Activated CD4-positive, alpha-beta T cell treated with anti-CD3 and anti-CD28 coated beads for 1 hour (primary cell): ENCODE measurements around the gene ECPAS.
"Not testable (repeated sequence)": the region's sequence is repeated elsewhere in the genome, so short reads cannot be mapped to it uniquely, and the experiment has no call there.

ENCODE experiments used
- DNase-seq: peaks from one replicate; pipeline ENCODE4 v3.0.0-alpha.2; 2020

The ECPAS gene

DNA sequence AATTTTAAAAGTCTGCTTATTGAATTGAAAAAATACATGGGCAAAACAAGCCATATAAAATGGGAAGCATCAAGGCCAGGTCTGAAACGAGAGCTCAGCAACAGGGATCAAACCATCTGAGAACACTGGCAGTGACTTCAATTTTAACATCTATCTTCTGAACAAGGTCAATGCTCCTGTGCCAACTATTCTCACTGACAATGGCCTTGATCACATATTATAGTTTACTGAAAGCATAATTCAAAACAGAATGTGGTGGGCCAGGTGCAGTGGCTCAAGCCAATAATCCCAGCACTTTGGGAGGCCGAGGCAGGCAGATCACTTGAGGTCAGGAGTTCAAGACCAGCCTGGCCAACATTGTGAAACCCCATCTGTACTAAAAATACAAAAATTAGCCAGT lies 9.0 kb downstream of the ECPAS start:
- no peak for DNase-seq

- no peak for DNase-seq
Observed at GRCh38 chr9:111474385-111474784, 9.8 kb downstream of the ECPAS start.

DNA sequence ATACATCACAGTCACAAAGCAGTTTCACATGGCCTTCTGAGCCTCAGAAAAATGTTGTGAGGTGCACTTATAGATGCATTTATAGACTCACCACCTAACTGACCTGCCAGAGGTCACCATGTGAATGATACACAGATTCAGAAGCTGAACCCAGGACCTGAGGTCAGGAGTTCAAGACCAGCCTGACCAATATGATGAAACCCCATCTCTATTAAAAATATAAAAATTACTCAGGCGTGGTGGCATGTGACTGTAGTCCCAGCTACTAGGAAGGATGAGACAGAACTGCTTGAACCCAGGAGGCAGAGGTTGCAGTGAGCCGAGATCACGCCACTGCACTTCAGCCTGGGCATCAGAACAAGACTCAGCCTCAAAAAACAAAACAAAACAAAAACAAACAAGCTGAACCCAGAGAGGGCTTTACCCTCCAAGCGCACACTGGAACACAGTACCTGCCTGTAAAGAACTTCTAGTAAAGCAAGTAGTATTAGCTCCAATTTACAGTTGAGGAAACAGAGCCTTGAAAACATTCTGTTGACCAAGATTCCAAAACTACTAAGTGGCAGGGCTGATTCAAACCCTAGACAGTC lies 16.3 kb downstream of the ECPAS start:
- no peak for DNase-seq

- no peak for DNase-seq
Observed at GRCh38 chr9:111463048-111463447, 21.1 kb downstream of the ECPAS start.

GRCh38 chr9:111458139-111459009 lies 25.8 kb downstream of the ECPAS start:
- no peak for DNase-seq

DNA sequence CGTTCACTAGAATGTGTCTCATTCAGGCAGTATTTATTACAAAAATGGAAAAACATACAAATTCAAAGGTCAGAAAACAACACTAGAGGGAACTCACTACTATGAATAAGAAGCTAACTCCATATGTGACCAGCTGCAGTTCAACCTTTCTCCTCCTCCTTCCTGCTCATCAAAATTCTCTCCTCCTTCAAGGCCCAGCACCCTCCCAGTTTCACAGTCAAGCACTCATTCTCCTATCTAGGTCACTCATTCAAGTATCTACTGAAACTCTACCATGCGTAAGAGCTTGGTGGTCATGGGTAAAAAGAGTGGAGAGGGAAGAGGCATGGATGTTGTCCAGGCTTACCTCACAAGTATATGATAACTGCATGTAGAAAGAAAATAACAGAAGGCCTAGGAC lies 27.7 kb downstream of the ECPAS start:
- DNase-seq: no peak

DNA sequence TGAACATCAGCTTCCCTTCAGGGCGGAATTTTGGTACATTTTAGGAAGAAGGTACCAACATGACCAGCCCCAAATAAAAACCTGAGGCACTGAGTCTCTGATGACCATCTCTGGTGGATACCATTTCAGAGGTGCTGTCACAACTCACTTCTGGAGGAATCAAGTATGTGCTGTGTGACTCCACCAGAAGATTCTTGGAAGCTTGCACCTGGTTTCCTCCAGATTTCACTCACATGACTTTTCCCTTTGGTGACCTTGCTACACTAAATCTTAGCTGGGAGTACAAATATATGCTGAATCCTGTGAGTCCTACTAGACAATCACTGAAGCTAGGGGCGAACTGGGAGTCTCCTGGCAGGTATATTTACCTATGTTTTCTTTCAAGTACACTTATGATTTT lies 28.5 kb downstream of the ECPAS start:
- no peak for DNase-seq

- DNase-seq: no peak
Observed at GRCh38 chr9:111454751-111455150, 29.4 kb downstream of the ECPAS start.

GRCh38 chr9:111451570-111451969 lies 32.6 kb downstream of the ECPAS start:
- no peak for DNase-seq

- no peak for DNase-seq
Observed at GRCh38 chr9:111450124-111450523, 34.1 kb downstream of the ECPAS start.

DNA sequence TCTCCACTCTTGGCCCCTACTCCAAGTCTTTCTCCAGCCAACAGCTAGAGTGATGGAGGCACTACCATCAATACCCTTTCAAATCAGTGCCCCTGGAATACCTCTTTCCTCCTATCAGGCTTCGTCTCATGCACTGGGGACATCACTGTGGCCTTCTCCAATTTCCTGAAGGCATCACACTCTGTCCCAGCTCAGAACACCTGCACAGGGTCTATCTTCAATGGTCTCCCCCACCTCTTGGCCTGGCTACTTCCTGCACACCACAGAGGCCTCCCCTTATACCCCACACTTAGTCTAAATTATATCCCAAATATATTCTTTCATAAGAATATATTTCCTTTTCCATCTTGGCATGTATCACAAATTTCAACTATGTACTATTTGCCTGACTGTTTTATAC lies 34.5 kb downstream of the ECPAS start:
- no peak for DNase-seq

- DNase-seq: not testable (repeated sequence)
Observed at GRCh38 chr9:111445799-111446198, 38.4 kb downstream of the ECPAS start.

DNA sequence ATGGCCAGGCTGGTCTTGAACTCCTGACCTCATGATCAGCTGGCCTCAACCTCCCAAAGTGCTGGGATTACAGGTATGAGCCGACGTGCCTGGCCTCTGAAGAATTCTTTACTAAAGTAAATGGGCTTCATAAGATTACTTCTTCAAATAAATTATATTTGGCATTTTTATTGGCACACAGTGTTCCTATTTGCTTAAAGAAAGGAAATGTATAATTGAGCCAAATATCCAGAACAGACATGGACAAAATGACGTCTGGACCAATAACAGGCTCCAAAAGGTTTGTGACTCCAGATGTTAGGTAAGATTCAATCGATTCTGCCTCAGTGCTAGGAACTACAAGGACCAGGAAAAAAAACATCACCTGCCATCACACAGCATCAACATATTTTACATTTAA lies 40.7 kb downstream of the ECPAS start:
- no peak for DNase-seq

- DNase-seq: no peak
Observed at GRCh38 chr9:111442360-111443027, 41.7 kb downstream of the ECPAS start.

GRCh38 chr9:111440226-111440625 lies 44.0 kb downstream of the ECPAS start:
- no peak for DNase-seq

DNA sequence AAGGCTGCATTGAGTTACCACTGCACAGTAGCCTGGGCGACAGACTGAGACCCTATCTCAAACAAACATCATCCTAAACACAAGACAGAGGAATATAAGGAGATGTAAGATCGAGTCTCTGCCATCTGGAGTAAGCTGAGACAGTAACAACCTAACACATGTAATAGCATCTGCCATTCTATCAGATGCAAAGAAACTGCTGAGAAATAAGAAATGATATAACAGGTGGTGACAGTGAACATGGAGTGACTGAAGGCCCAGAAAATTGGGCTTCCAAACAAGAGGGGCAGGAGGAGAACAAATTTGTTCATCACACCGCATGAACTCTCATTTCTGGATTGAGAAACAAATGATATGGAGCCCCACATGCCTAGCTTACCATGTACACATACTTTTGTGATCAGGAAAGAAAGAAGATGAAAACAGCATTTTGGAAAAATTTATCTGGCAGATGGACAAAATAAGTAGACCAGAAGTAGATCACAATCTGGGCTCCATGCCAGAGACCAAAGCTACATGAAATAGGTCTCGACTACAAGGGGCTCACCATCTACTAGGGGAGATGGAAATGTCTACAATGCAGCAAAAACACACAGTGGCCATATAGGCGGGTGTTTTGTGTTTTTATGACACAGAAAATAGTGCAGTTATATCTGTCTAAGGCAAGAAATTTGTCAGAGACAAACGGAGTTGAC lies 45.5 kb downstream of the ECPAS start:
- no peak for DNase-seq

DNA sequence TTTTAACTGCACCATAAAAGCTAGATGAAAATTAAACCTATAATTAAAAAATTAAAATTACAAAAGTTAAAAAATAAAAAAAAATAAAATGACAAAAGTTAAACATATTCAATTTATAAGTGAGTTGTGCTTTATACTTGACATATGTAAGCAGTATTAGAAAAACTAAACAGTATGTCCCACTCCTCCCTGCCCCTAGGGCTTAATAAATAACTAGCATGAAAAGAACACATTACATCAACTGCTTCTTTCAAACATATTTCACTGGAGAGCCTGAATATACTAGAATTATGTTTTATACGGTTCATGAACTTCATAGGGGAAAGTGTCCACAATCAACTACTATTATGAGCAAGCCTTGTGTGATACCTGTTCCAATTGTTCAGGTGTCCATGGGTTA lies 47.6 kb downstream of the ECPAS start:
- DNase-seq: no peak

- DNase-seq: no peak
Observed at GRCh38 chr9:111433082-111433481, 51.1 kb downstream of the ECPAS start.

DNA sequence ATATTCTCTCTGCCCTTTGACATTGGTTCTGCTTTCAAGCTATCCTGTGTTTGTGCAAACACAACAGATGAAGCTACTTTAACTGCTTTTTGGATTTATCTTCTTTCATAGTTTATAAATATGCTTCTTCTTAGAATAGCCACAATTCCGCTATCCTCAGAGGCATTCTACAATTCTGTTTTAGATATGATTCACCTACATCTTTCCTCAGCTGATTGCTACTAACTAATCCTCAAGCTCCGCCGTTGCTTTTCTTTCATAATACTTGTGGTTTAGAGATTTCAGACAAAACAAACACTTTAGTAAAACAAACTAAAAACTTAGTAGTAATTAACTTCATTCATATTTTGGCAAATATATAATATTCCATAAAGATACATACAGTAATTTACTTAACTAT lies 52.5 kb downstream of the ECPAS start:
- DNase-seq: no peak

GRCh38 chr9:111429175-111429574 lies 55.0 kb downstream of the ECPAS start:
- DNase-seq: no peak

DNA sequence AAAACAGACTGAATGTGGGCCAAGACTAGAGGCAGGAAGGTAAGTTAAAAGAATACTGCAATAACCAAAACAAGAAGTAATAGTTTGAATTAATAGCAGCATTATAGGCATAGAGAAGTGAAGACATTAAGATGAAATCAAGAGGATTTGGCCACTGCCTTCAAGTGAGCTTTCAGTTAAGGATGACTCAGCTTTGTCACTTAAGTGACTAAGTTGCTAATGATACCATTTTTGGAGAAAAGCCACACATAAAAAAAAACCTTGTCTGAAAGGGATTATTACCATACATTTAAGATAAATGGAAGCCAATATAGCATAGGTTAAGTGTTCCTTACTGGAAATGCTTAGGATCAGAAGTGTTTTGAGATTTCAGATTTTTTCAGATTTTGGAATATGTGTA lies 57.0 kb downstream of the ECPAS start:
- DNase-seq: no peak

- no peak for DNase-seq
Observed at GRCh38 chr9:111423389-111423788, 60.8 kb downstream of the ECPAS start.

GRCh38 chr9:111414406-111414805 lies 69.8 kb downstream of the ECPAS start:
- DNase-seq: no peak

DNA sequence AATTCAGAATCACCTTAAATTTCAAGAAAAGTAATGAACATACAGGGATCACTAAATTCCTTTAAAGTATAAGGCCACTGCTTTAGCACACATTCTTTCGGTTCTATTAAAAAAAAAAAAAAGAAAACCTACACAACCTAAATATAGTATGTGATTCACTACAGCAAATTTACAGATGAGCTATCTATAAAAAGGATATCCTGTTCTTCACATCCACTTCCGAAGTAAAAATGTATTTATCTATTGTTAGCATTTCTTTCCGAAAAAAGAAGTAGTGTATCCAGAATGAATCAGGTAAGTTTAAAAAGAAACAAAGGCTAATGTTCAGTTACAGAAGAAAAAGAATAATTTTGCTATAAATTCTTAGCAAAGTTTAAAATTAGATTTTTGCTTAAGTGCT lies 70.2 kb downstream of the ECPAS start:
- DNase-seq: no peak
